Left lung (tissue), 10 donors: ENCODE data around the gene VRK1. TPM values are rescaled to one million over a fixed set of nuclear protein-coding genes. Genes with fewer than 3 reads are reported as not detected.

Experiments
- ATAC-seq: fragments of 200-7000 bp; cut with Tn5 transposase; one replicate; pipeline ENCODE4 v1.9.1; 2020; ENCODE audit warnings: moderate library complexity
- DNase-seq, 4 donors: peaks; one replicate each; pipeline ENCODE4 v3.0.0-alpha.2; 2013 to 2020
- H3K27ac ChIP-seq, 2 donors: fragments of 200-600 bp; sonication (generic) in 1 of 2; one replicate each; pipeline versions ENCODE4 v1.5.0 to v1.8.0; 2020 to 2021
- H3K27me3 ChIP-seq, 2 donors: fragments of 200-600 bp; sonication (generic) in 1 of 2; one replicate each; pipeline versions ENCODE4 v1.5.0 to v1.8.0; 2020 to 2021
- H3K36me3 ChIP-seq, 2 donors: fragments of 200-600 bp; sonication (generic) in 1 of 2; one replicate each; pipeline versions ENCODE4 v1.5.0 to v1.8.0; 2020 to 2021
- H3K4me1 ChIP-seq, 2 donors: fragments of 200-600 bp; one replicate each; pipeline ENCODE4 v1.8.0; 2021
- H3K4me3 ChIP-seq, 2 donors: fragments of 200-600 bp; sonication (generic) in 1 of 2; one replicate each; pipeline versions ENCODE4 v1.5.0 to v1.8.0; 2020 to 2021; ENCODE audit warnings: mild to moderate bottlenecking in 1 of 2
- H3K9me3 ChIP-seq, 2 donors: fragments of 200-600 bp; sonication (generic) in 1 of 2; one replicate each; pipeline versions ENCODE4 v1.5.0 to v1.8.0; 2020 to 2021
- CTCF ChIP-seq, 2 donors: fragments of 200-600 bp; sonication (generic) in 1 of 2; IDR thresholded peaks; one replicate each; pipeline versions ENCODE4 v1.5.0 to v1.8.0; 2021; ENCODE audit warnings: antibody characterized with exemption in 2 of 2
- intact Hi-C, 2 donors: fragments of 100-400 bp; cut with DNase I; formaldehyde crosslinking; loops; one replicate each; pipeline versions ENCODE4 v1.11.2 to v1.14.2; 2022
- polyA plus RNA-seq, 6 donors: library from polyadenylated mRNA; unstranded; fragments of 120-200 nt; gene quantifications; one replicate each; pipeline ENCODE4 v1.2.1, GENCODE V29; 2013; ENCODE audit not compliant: insufficient read length in 6 of 6
- total RNA-seq, 2 donors: library from RNA; stranded (reverse); fragmentation: NEBNext Ultra II Directional; extraction: Animal tissue kit (Norgen Biotek cat#: 25700); gene quantifications; one replicate each; pipeline ENCODE4 v1.2.1, GENCODE V29; 2021
- donor health status: DM: no; HTN: yes; CAD: no.
- donor health status: DM: no; HTN: no; CAD: no.

VRK1 gene
- total and polyA plus RNA-seq, 8 donors: 9.7 to 26.1 (median 19.7) TPM

- H3K27ac ChIP-seq: peak overlapping the region in 1 of 2 donors; percentile 62
- no peak for DNase-seq
- H3K9me3 ChIP-seq: no peaks in the 10 kb centered on the region
- no peak for TF ChIP-seq CTCF (IDR thresholded peaks at IDR 0.05)
- no peaks in the 10 kb centered on the region for H3K36me3 ChIP-seq
- intact Hi-C loops: no loop called here
- no peak overlapping the region for H3K4me3 ChIP-seq
- peaks cover 0 to 10% of the 10 kb centered on the region in 2 donors for H3K4me1 ChIP-seq
- H3K27me3 ChIP-seq: no peaks in the 10 kb centered on the region
- no peak for ATAC-seq
Measured at GRCh38 chr14:96806836-96807235, 9.7 kb downstream of the VRK1 start.

GRCh38 chr14:96808619-96809406 is 11.6 kb downstream of the VRK1 start:
- H3K27ac ChIP-seq: no peak overlapping the region
- no peaks in the 10 kb centered on the region for H3K27me3 ChIP-seq
- no peaks in the 10 kb centered on the region for H3K9me3 ChIP-seq
- intact Hi-C loops: no loop called here
- H3K36me3 ChIP-seq: no peaks in the 10 kb centered on the region
- ATAC-seq: no peak
- no peak for TF ChIP-seq CTCF (IDR thresholded peaks at IDR 0.05)
- peaks cover 0 to 7% of the 10 kb centered on the region in 2 donors for H3K4me1 ChIP-seq
- no peak overlapping the region for H3K4me3 ChIP-seq
- no peak for DNase-seq

GRCh38 chr14:96811265-96811664 is 14.1 kb downstream of the VRK1 start:
- H3K36me3 ChIP-seq: no peaks in the 10 kb centered on the region
- intact Hi-C loops: no loop called here
- no peak overlapping the region for H3K27ac ChIP-seq
- DNase-seq (no peak), ATAC-seq (no peak)
- H3K27me3 ChIP-seq: no peaks in the 10 kb centered on the region
- H3K4me3 ChIP-seq: no peak overlapping the region
- peaks cover 0 to 7% of the 10 kb centered on the region in 2 donors for H3K4me1 ChIP-seq
- H3K9me3 ChIP-seq: no peaks in the 10 kb centered on the region
- no peak for TF ChIP-seq CTCF (IDR thresholded peaks at IDR 0.05)

- no peak overlapping the region for H3K27ac ChIP-seq
- peaks cover 0 to 2% of the 10 kb centered on the region in 2 donors for H3K4me1 ChIP-seq
- no peak for ATAC-seq
- no peaks in the 10 kb centered on the region for H3K27me3 ChIP-seq
- DNase-seq: no peak
- no peak overlapping the region for H3K4me3 ChIP-seq
- H3K36me3 ChIP-seq: no peaks in the 10 kb centered on the region
- no peaks in the 10 kb centered on the region for H3K9me3 ChIP-seq
- TF ChIP-seq CTCF (IDR thresholded peaks at IDR 0.05): no peak
- intact Hi-C loops: no loop called here
Measured at GRCh38 chr14:96811985-96812667, 14.9 kb downstream of the VRK1 start.

GRCh38 chr14:96816281-96816680 is 19.1 kb downstream of the VRK1 start:
- H3K27me3 ChIP-seq: no peaks in the 10 kb centered on the region

More at GRCh38 chr14:96816281-96816680, 19.1 kb downstream of the VRK1 start:
- DNase-seq: no peak
- Histone ChIP-seq H3K27ac (peak overlapping the region in 1 of 2 donors; percentile 30), H3K4me1 (no peaks in the 10 kb centered on the region), H3K36me3 (no peaks in the 10 kb centered on the region), H3K9me3 (no peaks in the 10 kb centered on the region), H3K4me3 (no peak overlapping the region)
- ATAC-seq: no peak
- no peak for TF ChIP-seq CTCF (IDR thresholded peaks at IDR 0.05)
- intact Hi-C loops: no loop called here
